ENCODE results near the gene POLR1A.

The POLR1A gene

DNA sequence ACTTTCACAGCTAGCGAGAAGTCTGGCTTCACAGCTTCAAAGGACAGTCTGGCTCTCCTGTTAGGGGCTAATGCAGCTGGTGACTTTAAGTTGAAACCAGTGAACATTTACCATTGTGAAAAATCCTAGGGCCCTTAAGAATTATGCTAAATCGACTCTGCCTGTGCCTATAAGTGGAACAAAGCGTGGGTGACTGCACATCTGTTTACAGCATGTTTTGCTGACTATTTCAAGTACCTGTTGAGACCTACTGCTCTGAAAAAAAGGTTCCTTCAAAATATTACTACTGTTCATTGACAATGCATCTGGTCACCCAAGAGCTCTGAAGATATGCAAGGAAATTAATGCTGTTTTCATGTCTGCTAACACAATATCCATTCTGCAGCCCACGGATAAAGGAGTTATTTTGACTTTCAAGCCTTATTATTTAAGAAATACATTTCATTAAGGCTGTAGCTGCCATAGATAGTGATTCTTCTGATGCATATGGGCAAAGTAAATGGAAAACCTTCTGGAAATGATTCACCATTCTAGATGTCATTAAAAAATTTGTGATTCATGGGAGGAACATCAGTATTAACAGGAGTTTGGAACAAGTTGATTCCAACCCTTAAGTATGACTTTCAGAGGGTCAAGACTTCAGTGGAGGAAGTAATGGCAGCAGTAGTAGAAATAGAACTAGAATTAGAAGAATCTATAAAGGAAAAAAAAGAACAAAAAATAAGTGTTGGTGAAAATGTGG lies 48.9 kb downstream of the POLR1A start:
- no peak for DNase-seq

GRCh38 chr2:86055314-86055713 lies 50.4 kb downstream of the POLR1A start:
- no peak for DNase-seq

DNA sequence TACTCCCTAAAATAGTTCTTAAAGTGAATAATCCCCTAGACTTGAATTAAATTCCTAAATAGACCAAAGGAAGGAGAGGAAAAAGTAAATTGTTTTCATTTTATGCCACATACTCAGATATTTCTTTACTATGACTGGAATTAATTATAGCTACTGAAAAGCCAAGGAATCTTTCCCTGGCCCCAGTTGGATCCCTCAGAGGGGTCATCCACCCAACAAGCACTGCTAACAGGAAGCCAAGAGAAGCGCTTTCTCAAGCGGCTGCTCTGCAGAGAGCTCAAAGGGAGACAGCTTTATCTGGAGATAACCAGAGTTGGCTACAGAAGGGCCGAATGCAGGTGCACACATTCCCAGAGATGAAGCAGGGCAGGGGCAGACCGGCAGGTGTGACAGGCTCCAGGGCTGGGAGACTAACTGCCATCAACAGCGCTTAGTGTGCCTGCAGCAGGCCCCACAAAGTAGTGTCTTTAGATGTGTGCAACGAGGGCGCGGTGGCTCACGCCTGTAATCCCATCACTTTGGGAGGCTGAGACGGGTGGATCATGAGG lies 51.1 kb downstream of the POLR1A start:
- DNase-seq = no peak

- DNase-seq = no peak
Measured at GRCh38 chr2:86053166-86053565, 52.5 kb downstream of the POLR1A start.

- no peak for DNase-seq
Measured at GRCh38 chr2:86052676-86053075, 53.0 kb downstream of the POLR1A start.

DNA sequence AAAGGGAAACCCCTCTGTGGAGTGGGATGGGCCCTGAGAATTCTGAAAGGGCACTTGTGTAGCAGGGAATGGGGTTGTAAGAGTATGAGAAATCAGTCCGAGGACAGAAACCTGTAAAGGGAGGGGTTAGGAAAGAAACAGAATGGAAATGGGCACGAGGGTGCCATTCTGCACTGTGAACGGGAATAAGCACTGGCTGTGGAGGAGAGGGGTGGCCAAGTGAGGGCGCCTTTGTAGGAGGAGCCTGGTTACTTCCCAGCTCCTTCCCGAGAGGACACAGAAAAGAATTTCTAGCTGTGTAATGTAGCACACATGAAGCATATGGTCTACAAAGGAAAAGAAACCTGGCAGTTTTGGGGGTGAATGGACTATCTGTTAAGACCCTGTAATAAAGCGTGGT lies 53.4 kb downstream of the POLR1A start:
- DNase-seq = no peak

- DNase-seq = no peak
Measured at GRCh38 chr2:86050301-86050700, 55.4 kb downstream of the POLR1A start.

DNA sequence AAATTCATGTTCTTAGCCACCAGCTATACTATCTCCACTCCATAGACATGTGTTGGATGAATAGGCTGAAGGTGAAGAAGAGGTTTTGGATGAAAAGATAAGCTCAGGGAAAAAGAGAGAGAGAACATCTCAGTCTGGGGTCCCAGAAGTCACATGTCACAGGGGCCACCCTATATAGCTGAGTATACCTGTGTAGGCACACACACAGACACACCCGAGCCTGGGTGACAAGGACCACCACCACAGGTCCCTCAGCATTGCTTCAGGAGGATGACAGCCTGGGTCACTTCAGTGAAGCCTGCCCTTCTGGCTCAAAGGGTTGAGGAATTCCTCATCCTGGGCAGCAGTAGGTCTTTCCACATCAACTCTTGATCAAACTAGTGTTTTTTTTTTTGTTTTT lies 56.2 kb downstream of the POLR1A start:
- no peak for DNase-seq

- no peak for DNase-seq
Measured at GRCh38 chr2:86048888-86049287, 56.8 kb downstream of the POLR1A start.

- DNase-seq = no peak
Measured at GRCh38 chr2:86048383-86048701, 57.3 kb downstream of the POLR1A start.

GRCh38 chr2:86047575-86048382 lies 57.9 kb downstream of the POLR1A start:
- no peak for DNase-seq

GRCh38 chr2:86045541-86045940 lies 60.1 kb downstream of the POLR1A start:
- DNase-seq = no peak

DNA sequence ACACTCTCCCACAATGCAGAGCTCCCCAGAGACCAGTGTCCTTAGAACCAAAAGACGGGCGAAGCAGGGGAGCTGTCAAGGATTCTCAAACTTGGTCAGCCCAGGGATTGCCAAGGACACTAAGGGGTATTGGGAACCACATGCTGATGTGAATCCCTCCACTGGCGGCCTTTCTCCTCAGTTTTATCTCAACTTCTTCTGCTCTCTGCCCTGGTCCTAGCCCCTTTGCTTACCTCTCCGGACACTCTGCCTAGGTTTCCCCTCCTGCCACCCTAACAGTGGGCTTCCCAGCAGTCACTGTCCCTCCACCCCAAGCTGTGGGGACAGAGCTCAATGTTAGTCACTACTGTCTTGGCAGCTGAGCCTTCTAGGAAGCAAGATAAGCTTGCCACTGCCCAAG lies 61.1 kb downstream of the POLR1A start:
- no peak for DNase-seq

- DNase-seq = no peak
Measured at GRCh38 chr2:86044045-86044444, 61.6 kb downstream of the POLR1A start.

GRCh38 chr2:86042256-86043168 lies 63.2 kb downstream of the POLR1A start:
- DNase-seq = no peak

- DNase-seq = no peak
Measured at GRCh38 chr2:86039963-86040655, 65.6 kb downstream of the POLR1A start.

GRCh38 chr2:86039178-86039962 lies 66.3 kb downstream of the POLR1A start:
- no peak for DNase-seq

- DNase-seq = peak; percentile 13 to 33
Measured at GRCh38 chr2:86038291-86039081, 67.2 kb downstream of the POLR1A start.

- no peak for DNase-seq
Measured at GRCh38 chr2:86037795-86038192, 67.9 kb downstream of the POLR1A start.

- DNase-seq = peak in 1 of 2 experiments; percentile 7
Measured at GRCh38 chr2:86037141-86037794, 68.4 kb downstream of the POLR1A start.

All from Kasumi-1 (cell line).